GM23338 (cell line): ENCODE data around the gene DESI1.

Experiments used
- CTCF ChIP-seq, 2 experiments: fragments of 200-600 bp in 1 of 2; sonication (generic) in 1 of 2; conservative IDR thresholded peaks; 2 replicates each; pipeline versions ENCODE4 v1.5.1 to v1.6.1; 2016 to 2017; ENCODE audit warnings: antibody characterized with exemption in 2 of 2, low read depth in 2 of 2, mild to moderate bottlenecking in 2 of 2, moderate library complexity in 1 of 2
- EZH2 ChIP-seq: fragments of 200-600 bp; sonication (generic); IDR thresholded peaks from one replicate; pipeline ENCODE4 v1.8.0; 2017; ENCODE audit warnings: antibody characterized with exemption, mild to moderate bottlenecking, low read depth; ENCODE audit not compliant: unreplicated experiment
- EZH2phosphoT487 ChIP-seq: fragments of 200-600 bp; sonication (generic); IDR thresholded peaks from one replicate; pipeline ENCODE4 v1.8.1; 2018; ENCODE audit warnings: antibody characterized with exemption; ENCODE audit not compliant: unreplicated experiment
- POLR2AphosphoS5 ChIP-seq: IDR thresholded peaks from 2 replicates; pipeline ENCODE4 v1.6.1; 2016; ENCODE audit warnings: antibody characterized with exemption, low read depth
- REST ChIP-seq: IDR thresholded peaks from one replicate; pipeline ENCODE4 v1.6.1; 2018; ENCODE audit warnings: antibody characterized with exemption; ENCODE audit not compliant: unreplicated experiment
- ZNF114 ChIP-seq: fragments of 250-450 bp; sonication (Bioruptor Pico); IDR thresholded peaks from 2 replicates; pipeline ENCODE4 v1.5.0; 2020; ENCODE audit warnings: mild to moderate bottlenecking, moderate library complexity

- TF ChIP-seq REST, result no peak
- TF ChIP-seq CTCF (conservative IDR thresholded peaks at IDR 0.05; ENCODE audit: low read depth in 2 of 2), result no peak
- TF ChIP-seq POLR2AphosphoS5, result no peak
- no peak for TF ChIP-seq EZH2phosphoT487
- TF ChIP-seq ZNF114, result no peak
- no peak for TF ChIP-seq EZH2
Observed at GRCh38 chr22:41551877-41552582, 68.8 kb downstream of the DESI1 start.
